GM19099 (cell line): ENCODE results near the gene DRC7.

Experiments
- POLR2A ChIP-seq: IDR thresholded peaks from 3 replicates; pipeline ENCODE4 v1.6.1; 2011; ENCODE audit warnings: low read depth; ENCODE audit not compliant: insufficient read length; ENCODE audit errors: extremely low read depth

DRC7 gene

GRCh38 chr16:57759541-57760356 is 65.1 kb downstream of the DRC7 start:
- no peak for TF ChIP-seq POLR2A

GRCh38 chr16:57760357-57761160 is 66.0 kb downstream of the DRC7 start:
- no peak for TF ChIP-seq POLR2A

- TF ChIP-seq POLR2A, result no peak
These were observed 66.7 kb downstream of the DRC7 start for GRCh38 chr16:57761301-57761700.

- TF ChIP-seq POLR2A, result no peak
These were observed 67.4 kb downstream of the DRC7 start for GRCh38 chr16:57761957-57762356.

GRCh38 chr16:57762365-57763040 is 67.9 kb downstream of the DRC7 start:
- no peak for TF ChIP-seq POLR2A

- TF ChIP-seq POLR2A, result no peak
These were observed 68.8 kb downstream of the DRC7 start for GRCh38 chr16:57763285-57764005.

GRCh38 chr16:57764006-57764340 is 69.4 kb downstream of the DRC7 start:
- no peak for TF ChIP-seq POLR2A

- TF ChIP-seq POLR2A, result no peak
These were observed 69.9 kb downstream of the DRC7 start for GRCh38 chr16:57764341-57765159.

- TF ChIP-seq POLR2A, result no peak
These were observed 70.6 kb downstream of the DRC7 start for GRCh38 chr16:57765160-57765728.

- TF ChIP-seq POLR2A, result no peak
These were observed 72.2 kb downstream of the DRC7 start for GRCh38 chr16:57766714-57767348.

GRCh38 chr16:57769541-57770145 is 75.0 kb downstream of the DRC7 start:
- TF ChIP-seq POLR2A, result no peak

- TF ChIP-seq POLR2A, result no peak
These were observed 75.8 kb downstream of the DRC7 start for GRCh38 chr16:57770361-57770760.
